GM13977 (cell line): ENCODE data around the gene HOMER2.

Experiments
- DNase-seq: peaks from one replicate; pipeline ENCODE4 v3.0.0; 2012; ENCODE audit warnings: low spot score
- in situ Hi-C: fragments of 300-500 bp; cut with MboI; formaldehyde crosslinking; loops from one replicate; pipeline ENCODE4 v1.12.0; 2022; ENCODE audit warnings: low sequenced_read_pairs, low pct_unique_long_range_greater_than_20kb, mixed read lengths, inconsistent platforms; ENCODE audit not compliant: unreplicated experiment
- TF ChIP-seq, protein P1 (sequence below): IDR thresholded peaks from 2 replicates; pipeline ENCODE4 v1.5.1; 2012; ENCODE audit warnings: mild to moderate bottlenecking, control low read depth; ENCODE audit not compliant: insufficient read depth; ENCODE audit errors: extremely low read depth, missing control alignments

HOMER2 gene

DNA sequence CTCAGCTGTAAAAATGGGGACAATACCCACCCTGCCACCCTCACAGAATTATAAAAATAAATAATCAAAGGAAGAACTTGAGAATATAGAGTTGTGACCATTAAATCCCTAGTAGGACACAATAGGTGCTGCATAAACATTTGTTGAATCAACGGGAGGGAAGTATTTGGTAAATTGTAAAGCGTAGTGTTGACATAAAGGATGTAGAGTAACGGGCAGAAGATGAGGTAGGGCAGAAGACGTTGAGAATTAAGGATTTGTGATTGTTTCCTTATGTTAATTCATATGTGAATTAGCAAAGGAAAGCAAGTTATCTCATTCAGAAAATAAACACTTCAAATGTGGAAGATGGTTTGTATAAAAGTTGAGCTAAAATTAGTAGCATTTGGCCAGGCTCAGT, 40.6 kb upstream of the HOMER2 start:
- TF ChIP-seq, protein P1, sequence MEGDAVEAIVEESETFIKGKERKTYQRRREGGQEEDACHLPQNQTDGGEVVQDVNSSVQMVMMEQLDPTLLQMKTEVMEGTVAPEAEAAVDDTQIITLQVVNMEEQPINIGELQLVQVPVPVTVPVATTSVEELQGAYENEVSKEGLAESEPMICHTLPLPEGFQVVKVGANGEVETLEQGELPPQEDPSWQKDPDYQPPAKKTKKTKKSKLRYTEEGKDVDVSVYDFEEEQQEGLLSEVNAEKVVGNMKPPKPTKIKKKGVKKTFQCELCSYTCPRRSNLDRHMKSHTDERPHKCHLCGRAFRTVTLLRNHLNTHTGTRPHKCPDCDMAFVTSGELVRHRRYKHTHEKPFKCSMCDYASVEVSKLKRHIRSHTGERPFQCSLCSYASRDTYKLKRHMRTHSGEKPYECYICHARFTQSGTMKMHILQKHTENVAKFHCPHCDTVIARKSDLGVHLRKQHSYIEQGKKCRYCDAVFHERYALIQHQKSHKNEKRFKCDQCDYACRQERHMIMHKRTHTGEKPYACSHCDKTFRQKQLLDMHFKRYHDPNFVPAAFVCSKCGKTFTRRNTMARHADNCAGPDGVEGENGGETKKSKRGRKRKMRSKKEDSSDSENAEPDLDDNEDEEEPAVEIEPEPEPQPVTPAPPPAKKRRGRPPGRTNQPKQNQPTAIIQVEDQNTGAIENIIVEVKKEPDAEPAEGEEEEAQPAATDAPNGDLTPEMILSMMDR: no peak
- DNase-seq: no peak
- in situ Hi-C loops: no loop called here

DNA sequence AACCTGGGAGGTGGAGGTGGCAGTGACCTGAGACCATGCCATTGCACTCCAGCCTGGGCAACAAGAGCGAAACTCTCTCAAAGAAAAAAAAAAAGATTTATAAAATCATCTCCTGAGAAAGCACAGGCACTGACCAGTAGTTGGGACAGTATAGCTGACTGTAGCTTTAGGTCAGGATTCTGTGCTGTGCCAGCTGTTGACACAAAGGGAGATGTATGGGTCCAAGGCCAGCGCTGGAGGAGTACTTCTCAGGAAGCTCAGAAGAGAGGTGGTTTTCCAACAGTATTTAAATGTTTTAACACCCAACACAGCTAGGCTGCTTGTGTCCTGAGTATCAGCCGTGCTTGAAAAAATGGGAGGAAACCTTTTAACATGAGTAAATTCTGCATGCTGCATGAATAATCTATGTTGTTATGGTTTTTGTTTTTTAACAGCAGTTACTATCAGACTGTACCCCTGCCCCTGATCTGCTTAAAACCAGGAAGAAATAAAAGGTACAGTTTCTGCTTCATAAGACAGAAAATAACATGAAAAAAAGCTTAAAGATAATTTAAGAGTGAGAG, 40.0 kb upstream of the HOMER2 start:
- in situ Hi-C loops: no loop called here
- TF ChIP-seq, protein P1: no peak
- DNase-seq: no peak

DNA sequence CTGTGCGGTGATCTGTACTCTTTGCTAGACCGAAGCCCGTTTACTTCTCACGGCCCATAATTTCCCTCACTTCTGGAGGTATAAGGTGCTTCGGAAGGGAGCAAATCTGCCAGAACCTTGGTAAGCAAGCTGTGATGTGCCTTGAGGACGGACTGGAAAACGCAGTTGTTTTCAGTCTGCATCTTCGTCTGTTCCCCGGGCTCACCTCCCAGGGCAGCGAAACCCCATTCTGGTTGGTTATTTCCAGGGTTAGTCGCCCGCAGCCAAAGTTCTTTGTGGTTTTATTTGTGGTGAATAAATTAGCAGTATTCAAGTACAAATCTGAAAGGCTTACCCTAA, 33.9 kb upstream of the HOMER2 start:
- TF ChIP-seq, protein P1: no peak
- in situ Hi-C loops: loop anchor here (10.0 kb wide), 1 partner anchor 132 kb away; no protein-coding TSS in a partner anchor
- DNase-seq: peak; percentile 54

DNA sequence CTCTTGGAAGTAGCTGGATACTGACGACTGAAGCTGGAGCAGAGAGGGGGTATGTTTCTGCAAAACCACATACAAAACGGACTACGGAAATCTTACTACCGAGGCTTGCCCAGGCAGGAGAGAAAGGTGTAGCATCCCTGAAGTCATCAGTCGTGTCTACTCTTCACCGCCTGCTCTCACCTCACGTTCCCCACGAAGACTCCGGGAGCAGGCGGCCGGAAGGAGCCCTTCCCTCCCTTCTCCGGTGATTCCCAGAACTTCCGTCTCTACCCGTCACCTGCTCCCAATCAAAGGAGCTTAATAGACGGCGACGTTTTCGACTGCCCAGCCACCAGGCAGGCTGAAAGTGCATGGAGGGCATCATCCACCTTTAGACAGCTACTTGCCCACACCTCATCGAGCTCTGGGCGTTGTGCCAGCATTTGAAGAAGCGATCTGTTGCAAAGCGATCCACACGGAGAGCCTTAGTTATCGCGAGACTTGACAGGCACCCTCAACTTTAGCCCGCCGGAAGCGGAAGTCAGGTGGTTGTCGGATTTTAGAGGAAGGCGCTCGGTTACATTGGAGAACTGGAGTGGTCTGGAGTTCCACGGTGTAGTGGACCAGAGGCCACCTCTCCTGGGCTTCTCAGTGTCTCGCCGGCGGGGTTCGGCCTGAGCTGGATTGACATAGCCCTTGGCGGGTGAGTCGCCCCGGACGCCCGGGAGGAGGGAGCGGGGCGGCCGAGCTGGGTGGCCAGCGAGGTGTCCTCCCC, 33.3 kb upstream of the HOMER2 start, which contains the start of gene RAMAC:
Gene RAMAC, plus strand, starts transcription at position 523 of the 754 bp plus-strand sequence. CDS start 2,809 bp downstream, outside the sequence.
- peak; percentile 89 for DNase-seq
- TF ChIP-seq, protein P1: no peak
- in situ Hi-C loops: loop anchor here (10.0 kb wide), 1 partner anchor 131 kb away; no protein-coding TSS in a partner anchor

DNA sequence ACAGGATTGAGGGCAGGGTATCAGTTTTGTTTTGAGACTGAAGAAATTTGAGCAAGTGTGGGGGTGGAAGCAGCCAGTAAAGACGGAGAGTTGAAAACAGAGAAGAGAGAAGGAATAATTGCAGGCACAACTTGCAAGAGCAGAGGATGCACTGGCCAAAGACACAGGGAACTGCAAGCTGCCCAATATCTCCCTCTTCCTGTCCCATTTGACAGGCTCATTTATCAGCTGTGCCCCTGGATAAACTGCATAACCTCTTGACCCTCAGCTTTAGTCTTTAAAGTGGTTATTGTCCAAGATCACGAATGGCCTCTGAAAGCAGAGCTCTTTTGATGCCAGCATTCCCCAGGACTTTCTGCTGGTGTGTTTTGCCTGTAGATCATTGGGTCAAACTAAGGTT, 28.5 kb upstream of the HOMER2 start:
- DNase-seq: no peak
- TF ChIP-seq, protein P1: no peak

DNA sequence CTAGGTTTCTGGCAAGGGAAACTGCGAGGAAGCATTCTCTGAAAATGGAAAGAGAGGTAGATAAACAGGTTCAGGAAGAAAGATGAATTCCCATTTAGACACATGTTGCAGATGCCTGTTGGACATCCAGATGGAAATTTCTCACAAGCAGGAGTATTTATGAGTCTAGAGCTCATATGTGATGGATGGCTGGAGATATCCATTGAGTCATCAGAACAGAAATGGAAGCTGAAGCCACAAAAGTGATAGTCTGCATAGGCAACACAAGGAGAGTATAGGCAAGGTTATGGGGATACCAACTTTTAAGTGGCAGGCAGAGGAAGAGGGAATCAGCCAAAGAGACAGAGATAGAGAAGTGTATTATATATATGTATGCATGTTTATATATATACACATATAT, 27.2 kb upstream of the HOMER2 start:
- in situ Hi-C loops: loop anchor here (10.0 kb wide), 1 partner anchor 125 kb away; no protein-coding TSS in a partner anchor
- DNase-seq: no peak
- TF ChIP-seq, protein P1: no peak

More for the DNA sequence above, 28.5 kb upstream of the HOMER2 start:
- in situ Hi-C loops: loop anchor here (10.0 kb wide), 1 partner anchor 126 kb away; no protein-coding TSS in a partner anchor
